GM21723 (cell line): Measurements from ENCODE around the gene NCAPD3.

Source experiments
- ATAC-seq: cut with Tn5 transposase; IDR thresholded peaks from one replicate; pipeline ENCODE4 v1.9.1; 2021; ENCODE audit warnings: mild to moderate bottlenecking, moderate library complexity; ENCODE audit not compliant: unreplicated experiment

NCAPD3 gene

DNA sequence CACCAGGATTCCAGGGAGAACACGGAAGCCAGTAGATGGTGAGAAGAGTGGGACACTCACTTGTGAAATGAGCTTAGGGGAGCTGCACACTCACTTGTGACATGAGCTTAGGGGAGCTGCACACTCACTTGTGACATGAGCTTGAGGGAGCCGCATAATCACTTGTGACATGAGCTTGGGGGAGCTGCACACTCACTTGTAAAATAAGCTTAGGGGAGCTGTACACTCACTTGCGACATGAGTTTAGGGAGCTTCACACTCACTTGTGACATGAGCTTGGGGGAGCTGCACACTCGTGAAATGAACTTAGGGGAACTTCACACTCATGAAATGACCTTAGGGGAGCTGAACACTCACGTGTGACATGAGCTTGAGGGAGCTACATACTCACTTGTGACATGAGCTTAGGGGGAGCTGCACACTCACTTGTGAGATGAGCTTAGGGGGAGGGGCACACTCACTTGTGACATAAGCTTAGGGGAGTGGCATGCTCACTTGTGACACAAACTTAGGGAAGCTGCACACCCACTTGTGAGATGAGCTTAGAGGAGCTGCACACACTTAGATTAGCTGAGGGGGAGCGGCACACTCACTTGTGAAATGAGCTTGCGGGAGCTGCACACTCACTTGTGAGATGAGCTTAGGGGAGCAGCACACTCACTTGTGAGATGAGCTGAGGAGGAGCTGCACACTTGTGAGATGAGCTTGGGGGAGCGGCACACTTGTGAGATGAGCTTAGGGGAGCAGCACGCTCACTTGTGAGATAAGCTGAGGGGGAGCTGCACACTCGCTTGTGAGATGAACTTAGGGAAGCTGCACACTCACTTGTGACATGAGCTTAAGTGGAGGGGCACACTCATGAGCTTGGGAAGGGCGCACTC is 59.0 kb downstream of the NCAPD3 start:
- no peak for ATAC-seq

DNA sequence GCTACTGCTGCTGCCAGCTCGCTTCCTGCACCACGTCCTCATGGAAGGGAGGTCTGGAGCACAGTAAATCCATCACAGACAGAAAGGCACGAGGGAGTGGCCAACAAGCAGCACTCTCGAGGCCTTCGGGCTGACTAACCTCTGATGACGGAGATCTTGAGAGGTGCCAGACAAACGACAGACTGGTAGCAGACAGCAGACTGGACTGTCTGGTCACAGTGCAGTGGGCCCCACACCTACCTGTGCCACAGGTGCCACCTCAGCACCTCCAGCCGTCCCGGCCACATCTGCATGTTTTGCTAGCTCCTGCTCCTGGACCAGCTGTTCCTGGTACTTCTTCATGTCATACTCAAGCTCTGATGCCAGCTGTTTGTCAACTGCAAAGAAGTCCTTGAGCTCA is 64.1 kb downstream of the NCAPD3 start:
- no peak for ATAC-seq

DNA sequence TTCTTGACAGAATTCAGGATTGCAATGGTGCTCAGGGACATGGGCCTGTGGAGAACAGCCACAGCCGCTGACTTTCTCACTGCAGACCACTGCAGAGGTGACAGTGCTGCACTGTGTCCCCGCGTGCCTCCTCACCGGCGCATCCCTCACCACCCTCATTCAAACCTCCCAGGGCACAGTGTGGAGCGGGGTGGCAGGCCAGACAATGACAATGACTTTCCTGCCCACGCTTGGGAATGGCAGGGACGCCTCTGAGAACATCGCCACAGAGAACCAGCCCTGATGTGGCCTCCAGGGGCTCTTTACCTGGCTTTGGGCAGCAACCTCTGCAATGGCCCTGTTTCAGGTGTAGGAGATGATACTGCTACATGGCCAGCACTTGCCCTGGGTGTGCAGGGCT is 65.7 kb downstream of the NCAPD3 start:
- no peak for ATAC-seq

DNA sequence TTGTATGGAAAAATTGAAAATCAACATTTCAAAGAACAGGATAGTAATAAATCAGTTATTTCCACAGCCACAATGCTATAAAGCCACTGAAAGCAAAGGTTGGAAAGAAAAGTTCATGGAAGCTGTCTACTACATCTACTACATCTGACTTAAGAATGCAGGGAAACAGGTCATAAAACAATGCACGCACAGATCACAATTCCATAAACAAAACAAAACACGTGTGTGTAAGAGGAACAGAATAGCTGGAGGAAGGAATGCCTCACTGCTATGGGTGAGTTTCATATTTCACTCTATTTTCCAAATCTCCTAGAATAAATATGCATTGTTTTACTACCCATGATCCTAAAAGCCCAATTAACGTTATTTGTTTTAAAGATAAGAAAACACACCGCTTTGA is 66.3 kb downstream of the NCAPD3 start:
- ATAC-seq = no peak

DNA sequence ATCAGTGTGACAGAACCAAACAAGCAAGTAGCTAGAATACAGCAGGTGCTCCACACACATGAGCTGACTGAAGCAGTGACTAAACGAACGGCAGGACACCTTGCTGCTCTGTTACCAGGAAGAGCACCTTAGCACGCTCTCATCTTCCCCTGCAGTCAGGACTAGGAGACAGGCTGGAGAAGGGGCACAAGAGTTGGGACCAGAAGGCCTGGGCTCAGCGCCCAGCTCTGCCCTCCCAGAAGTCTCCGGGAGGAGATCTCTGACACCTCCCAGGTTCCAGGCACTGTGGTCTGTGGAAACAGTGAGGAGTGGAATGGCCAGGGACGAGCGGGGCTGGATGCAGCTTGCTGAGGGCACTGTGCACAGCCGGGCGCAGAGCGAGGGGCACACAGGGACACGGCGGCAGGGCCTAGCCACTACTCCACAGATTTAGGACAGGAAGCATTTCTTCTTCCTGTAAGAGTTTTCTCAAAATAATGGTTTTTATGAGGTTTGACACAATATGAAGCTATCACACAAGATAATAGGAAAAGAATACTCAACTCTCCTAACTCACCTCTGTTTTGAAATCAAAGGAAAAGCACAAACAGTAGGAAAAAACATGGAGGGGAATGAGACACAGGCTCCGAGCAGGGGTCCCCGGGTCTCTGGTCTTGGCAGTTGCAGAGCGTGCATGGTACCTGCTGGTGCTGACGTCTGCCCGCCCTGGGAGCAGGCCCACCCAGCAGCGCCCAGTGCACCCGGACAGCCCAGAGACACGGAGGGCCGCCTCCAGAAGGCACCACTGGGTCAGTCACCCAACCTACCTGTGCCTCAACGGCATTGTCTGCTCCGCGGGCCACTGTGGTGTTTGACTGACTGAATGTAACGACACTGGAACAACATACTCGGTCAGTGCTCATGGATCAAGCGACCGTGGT is 67.6 kb downstream of the NCAPD3 start:
- ATAC-seq = no peak

DNA sequence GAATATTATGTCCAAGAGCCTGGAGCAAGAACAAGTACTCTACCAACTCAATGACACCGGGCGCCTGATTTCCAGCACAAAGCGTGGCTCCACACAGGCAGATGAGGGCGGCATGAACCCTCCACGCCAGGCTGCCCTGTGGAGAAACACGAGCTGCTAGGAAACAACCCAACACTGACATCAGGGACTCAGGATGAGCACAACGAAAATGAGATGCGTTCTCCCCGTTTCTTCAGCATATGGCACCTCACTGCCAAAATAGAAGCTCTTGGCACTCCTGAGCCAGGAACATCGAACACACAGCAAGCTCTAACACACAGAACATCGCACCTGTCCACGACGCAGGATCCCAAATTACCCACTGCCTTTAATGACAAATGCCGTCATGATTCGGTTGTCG is 68.3 kb downstream of the NCAPD3 start:
- no peak for ATAC-seq

DNA sequence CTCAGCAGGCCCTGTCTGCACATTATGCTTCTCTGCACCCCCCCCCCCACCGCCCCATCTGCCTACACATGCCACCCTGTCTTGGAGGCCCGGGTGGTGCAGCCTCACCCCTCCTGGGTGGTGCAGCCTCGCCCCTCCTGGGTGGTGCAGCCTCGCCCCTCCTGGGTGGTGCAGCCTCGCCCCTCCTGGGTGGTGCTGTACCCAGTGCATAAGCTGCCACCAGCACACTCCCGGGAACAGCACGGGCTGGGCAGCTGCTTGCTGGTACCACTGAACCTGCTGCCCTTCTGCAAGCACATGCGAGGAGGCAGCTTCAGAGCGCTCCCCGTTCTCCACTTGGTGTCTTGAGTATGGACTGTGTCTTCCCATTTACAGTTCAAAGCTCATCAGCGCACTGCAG is 69.3 kb downstream of the NCAPD3 start:
- ATAC-seq = no peak

DNA sequence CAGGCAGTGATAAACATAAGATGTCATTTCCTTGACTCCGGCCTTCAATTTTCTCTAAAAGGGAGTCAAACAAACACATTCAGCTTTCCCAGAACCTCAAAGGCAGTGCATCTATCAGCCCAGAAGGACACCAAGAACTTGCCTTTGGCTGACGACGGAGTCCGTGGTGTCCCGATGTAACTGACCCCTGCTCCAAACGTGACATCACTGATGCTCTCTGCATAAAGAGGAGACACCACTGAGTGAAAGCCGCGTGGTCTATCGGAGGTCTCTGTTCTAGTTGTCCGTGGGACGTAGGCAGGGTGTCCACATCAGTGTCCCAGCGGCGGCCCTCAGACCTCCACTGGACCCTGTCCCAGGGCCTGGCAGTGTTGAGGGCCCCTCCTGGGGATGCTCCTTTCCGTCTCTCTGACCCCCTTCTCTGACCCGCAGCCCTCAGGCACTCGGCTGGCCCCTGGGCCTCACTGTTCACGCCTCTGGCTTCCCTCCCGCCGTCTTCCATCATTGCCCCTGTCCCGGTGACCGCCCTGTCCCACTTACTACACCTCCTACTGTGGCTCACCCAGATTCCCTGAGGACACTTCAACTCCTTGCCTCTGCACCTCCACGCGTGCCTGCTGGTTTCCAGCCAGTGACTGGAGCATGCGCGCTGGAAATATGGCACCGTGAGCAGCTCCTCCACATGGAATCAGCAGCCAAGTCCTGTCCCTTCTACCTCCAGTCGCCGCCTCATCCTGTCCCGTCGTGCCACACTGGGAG is 70.4 kb downstream of the NCAPD3 start:
- ATAC-seq = no peak

DNA sequence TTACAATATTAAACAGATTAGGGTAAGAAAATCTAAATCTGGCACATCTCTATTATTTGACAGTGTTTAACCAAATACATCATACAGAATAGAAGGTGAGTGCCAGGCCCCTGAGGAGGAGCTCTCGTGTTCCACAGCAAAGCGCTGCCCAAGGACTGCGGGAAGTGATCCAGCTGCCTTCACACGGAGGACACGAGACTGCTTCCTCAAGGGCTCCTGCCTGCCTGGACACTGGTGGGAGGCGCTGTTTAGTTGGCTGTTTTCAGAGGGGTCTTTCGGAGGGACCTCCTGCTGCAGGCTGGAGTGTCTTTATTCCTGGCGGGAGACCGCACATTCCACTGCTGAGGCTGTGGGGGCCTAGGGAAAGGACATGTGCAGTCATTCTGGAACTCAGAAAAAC is 71.1 kb downstream of the NCAPD3 start:
- no peak for ATAC-seq

DNA sequence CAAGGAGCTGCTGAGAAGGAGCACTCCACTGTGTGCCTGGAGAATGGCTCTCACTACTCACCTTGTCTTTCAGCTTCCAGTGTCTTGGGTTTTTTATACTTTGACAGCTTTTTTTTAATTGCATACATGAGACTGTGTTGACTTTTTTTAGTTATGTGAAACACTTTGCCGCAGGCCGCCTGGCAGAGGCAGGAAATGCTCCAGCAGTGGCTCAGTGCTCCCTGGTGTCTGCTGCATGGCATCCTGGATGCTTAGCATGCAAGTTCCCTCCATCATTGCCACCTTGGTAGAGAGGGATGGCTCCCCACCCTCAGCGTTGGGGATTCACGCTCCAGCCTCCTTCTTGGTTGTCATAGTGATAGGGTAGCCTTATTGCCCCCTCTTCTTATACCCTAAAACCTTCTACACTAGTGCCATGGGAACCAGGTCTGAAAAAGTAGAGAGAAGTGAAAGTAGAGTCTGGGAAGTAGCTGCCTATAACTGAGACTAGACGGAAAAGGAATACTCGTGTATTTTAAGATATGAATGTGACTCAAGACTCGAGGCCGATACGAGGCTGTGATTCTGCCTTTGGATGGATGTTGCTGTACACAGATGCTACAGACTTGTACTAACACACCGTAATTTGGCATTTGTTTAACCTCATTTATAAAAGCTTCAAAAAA is 72.6 kb downstream of the NCAPD3 start:
- ATAC-seq = no peak

DNA sequence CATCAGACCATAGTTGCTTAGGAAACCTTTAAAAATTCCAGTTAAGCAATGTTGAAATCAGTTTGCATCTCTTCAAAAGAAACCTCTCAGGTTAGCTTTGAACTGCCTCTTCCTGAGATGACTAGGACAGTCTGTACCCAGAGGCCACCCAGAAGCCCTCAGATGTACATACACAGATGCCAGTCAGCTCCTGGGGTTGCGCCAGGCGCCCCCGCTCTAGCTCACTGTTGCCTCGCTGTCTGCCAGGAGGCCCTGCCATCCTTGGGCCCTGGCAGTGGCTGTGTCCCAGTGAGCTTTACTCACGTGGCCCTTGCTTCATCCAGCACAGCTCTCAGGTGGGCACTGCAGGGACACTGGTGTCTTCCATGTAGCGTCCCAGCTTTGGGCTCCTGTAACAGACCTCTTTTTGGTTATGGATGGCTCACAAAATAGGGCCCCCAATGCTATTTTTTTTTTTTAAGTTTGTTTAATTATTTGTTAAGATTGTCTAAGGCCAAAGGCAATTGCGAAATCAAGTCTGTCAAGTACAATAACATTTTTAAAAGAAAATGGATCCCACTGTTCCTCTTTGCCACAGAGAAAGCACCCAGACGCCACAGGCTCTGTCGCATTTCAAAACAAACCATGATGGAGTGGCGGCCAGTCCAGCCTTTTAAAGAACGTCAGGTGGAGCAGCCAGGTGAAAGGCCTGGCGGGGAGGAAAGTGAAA is 73.4 kb downstream of the NCAPD3 start:
- ATAC-seq = no peak

DNA sequence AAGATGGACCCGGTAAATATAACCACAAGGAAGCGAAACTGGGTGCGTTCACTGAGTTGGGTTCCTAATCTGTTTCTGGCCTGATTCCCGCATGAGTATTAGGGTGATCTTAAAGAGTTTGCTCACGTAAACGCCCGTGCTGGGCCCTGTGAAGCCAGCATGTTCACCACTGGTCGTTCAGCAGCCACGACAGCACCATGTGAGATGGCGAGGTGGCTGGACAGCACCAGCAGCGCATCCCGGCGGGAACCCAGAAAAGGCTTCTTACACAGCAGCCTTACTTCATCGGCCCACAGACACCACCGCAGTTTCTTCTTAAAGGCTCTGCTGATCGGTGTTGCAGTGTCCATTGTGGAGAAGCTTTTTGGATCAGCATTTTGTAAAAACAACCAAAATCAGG is 74.4 kb downstream of the NCAPD3 start:
- ATAC-seq = no peak

DNA sequence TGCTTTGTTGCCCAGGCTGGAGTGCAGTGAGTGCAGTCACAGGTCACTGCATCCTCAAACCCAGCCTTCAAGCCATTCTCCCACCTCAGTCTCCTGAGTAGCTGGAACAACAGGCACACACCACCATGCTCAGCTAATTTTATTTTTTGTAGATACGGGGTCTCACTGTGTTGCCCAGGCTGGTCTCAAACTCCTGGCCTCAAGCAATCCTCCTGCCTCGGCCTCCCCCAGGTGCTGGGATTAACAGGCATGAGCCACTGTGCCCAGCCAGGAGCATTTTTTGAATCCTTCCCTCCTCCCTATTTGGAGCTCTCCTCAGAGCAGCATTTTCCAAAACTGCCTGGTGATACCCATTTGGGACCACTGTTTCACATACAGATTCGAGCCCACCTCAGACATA is 77.2 kb downstream of the NCAPD3 start:
- no peak for ATAC-seq

DNA sequence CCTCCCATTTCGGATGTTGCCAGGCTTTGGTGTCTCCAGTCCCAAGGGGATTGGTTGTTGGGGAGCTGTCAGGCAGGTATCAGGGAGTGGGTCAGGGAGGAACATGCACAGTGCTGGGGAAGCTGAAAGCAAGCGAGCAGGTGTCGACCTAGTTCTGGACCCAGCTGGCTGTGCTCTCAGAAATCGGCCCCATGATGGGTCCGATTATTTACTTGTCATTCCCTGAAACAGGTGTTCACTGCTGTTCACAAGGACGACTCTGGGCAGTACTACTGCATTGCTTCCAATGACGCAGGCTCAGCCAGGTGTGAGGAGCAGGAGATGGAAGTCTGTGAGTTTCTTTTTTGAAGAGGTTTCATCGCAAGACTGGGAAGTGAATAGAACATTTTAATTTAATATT is 78.1 kb downstream of the NCAPD3 start:
- ATAC-seq = no peak

DNA sequence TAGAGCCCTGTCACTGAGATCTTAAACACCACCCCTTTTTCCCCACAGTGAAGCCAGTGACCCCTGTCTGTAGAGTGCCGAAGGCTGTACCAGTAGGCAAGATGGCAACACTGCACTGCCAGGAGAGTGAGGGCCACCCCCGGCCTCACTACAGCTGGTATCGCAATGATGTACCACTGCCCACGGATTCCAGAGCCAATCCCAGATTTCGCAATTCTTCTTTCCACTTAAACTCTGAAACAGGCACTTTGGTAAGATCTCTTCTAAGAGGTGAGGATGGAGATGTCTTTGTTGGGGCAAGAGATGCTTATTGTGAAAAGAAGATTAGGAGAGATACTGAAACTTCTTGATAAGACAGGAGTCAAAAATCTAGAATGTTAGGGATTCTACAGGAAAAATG is 79.0 kb downstream of the NCAPD3 start:
- no peak for ATAC-seq

DNA sequence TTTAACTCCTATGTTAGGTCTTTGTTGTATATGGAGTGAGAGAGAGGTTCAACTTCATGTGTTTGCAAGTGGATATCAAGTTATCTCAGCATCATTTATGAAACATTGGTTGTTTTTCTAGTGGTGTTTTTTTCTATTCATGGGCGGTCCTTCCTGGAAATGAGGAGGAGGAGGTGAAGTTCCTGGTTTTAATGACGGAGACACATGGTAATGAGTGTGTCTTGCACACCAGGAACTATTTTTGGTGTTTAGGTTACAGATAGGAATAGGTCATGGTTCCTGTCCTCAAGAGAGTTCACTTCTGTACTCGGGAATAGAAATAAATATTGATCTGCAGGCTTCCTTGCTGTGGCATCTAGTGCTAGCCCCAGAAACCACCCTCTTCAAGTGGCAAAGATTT is 80.0 kb downstream of the NCAPD3 start:
- no peak for ATAC-seq

DNA sequence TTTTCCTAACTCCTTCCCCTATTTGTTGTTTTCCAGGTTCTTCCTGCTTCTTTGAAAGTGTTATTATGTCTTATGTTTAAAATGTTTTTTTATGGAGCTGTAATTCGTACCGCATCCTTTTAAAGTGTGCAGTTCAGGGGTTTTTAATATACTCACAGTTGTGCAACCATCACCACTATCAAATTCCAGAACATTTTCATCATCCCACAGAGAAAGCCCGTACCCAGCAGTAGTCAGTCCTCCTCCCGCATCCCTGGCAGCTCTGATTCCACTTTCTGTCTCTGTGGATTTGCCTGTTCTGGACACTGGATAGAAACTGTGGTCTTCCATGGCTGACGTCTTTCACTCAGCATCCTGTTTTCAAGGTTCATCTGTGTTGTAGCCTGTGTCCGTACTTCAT is 81.2 kb downstream of the NCAPD3 start:
- no peak for ATAC-seq

DNA sequence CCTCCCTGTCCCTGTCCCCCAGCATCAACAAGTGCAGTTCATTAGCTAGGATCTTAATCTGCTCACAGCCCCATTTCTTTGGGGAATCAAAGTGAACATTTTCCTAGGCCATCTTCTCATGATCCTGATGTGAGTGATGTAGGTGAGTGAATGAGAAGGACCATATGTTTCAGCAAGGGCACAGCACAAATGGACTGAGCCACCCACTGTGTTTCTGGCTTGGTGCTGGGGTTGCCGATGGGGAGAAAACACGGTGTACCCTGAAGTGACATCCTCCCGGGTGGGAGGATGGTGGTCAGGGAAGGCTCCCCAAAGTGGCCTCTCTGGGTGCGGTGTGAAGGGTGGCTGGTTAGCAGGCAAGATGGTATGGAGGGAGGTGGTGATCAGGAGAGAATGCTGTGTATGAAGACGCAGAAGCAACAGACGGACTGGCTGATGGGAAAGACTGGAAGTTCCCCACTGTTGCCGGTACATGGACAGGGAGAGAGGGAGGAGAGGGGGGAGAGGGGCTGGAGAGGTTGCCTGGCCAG is 82.7 kb downstream of the NCAPD3 start:
- ATAC-seq = no peak

DNA sequence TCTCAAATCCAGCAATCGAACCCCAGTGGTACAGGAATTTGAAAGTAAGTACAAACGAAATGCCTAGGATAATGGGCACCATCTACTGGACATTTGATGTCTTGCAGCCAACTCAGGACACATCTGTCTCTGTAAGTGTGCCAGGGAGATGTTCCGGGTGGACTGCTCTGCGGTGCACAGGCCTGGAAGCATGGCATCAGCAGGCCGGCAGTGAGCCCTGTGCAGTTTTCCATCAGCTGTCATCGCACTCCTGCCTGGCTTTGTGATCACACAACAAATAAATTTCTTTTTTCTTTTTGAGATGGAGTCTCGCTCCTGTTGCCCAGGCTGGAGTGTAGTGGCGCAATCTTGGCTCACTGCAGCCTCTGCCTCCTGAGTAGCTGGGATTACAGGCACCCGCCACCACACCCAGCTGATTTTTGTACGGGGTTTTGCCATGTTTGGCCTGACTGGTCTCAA is 83.9 kb downstream of the NCAPD3 start:
- ATAC-seq = peak; percentile 71
